ENCODE data around the gene FAM199X.
A peak's percentile ranks its signal among the peaks of the same experiment; 100 is the strongest.

FAM199X gene

DNA sequence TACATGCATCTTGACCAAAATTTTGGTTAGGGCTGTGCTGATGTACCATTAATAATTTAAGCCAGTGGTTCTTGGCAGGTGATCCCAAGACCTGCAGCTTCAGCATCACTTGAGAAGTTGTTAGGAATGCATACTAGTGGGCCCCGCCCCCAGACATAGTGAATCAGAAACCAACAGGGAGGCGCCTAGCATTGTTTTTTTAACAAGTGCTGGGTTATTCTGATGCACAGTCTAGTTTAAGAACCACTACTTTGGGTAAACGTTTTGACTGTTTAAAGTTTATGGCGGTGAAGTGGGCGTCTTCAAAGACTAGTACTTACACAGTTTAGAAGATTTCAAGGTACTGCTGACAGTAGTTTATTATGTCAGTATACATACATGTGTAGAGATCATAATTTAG lies 23.6 kb downstream of the FAM199X start:
- no peak overlapping the region for H3K4ac ChIP-seq (ENCODE audit: low read length)
- no peak overlapping the region for H2AK5ac ChIP-seq (ENCODE audit: low read depth, low read length)
- WGBS, 2 donors (ENCODE audit: extremely low coverage in 2 of 2, insufficient read length in 2 of 2, insufficient replicate concordance in 1 of 2), result no CpG with 5 or more reads among the region's 5 CpGs

DNA sequence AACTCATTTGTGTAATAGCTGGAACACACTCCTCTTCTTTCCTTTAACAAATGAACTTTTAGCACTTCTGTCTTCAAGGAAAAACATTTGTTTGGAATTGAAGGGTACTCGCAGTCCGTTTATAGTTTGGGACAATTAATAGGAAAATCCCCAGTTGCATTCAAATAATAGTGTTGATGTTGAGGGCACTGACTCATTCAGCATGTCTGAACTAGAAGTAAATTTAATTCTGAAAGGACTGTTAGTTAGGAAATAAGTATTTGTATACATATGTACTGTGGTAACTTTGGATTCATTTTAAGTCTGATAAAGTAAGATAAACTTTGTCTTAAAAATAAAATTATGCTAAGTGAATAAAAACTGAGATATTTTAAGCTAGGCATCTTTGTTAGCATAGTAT lies 27.2 kb downstream of the FAM199X start:
- H2BK12ac ChIP-seq (ENCODE audit: low read length), result no peak overlapping the region
- no peak overlapping the region for H3K14ac ChIP-seq (ENCODE audit: low read length)
- DNase-seq (ENCODE audit: low spot score), result no peak
- H2AFZ ChIP-seq (ENCODE audit: low read length), result no peak overlapping the region
- H3K23ac ChIP-seq (ENCODE audit: low read depth, low read length, poor library complexity), result no peak overlapping the region
- H3K4me3 ChIP-seq (ENCODE audit: low read length in 2 of 2), result no peak overlapping the region
- peaks cover 0 to 41% of the 10 kb centered on the region in 2 donors for H3K36me3 ChIP-seq (replicated peaks in 1 of 2; ENCODE audit: control insufficient read depth in 2 of 2, insufficient read depth in 2 of 2, low read length in 2 of 2)
- H3K79me1 ChIP-seq (ENCODE audit: low read depth, low read length), result no peaks in the 10 kb centered on the region
- no peak overlapping the region for H2BK120ac ChIP-seq (ENCODE audit: low read depth, low read length)
- no peaks in the 10 kb centered on the region for H3K9me3 ChIP-seq (replicated peaks in 1 of 2; ENCODE audit: control insufficient read depth in 2 of 2, insufficient read depth in 1 of 2, low read depth in 1 of 2, low read length in 2 of 2)
- no CpG with 5 or more reads among the region's 2 CpGs for WGBS, 2 donors (ENCODE audit: extremely low coverage in 2 of 2, insufficient read length in 2 of 2, insufficient replicate concordance in 1 of 2)
- H2AK5ac ChIP-seq (ENCODE audit: low read depth, low read length), result no peak overlapping the region
- no peak overlapping the region for H2BK5ac ChIP-seq (ENCODE audit: low read length)
- no peak overlapping the region for H3K4me2 ChIP-seq (ENCODE audit: insufficient read depth, low read length, poor library complexity, severe bottlenecking)
- H4K8ac ChIP-seq (ENCODE audit: low read depth, low read length), result no peak overlapping the region
- no peak overlapping the region for H3K18ac ChIP-seq (ENCODE audit: low read length)
- no peak overlapping the region for H4K91ac ChIP-seq (ENCODE audit: low read depth, low read length, poor library complexity)
- H3K27me3 ChIP-seq (ENCODE audit: control insufficient read depth in 3 of 3, insufficient read depth in 3 of 3, low read depth in 1 of 3, low read length in 3 of 3), result no peaks in the 10 kb centered on the region
- no peak overlapping the region for H3K27ac ChIP-seq (replicated peaks; ENCODE audit: low read length)
- no peak overlapping the region for H2BK15ac ChIP-seq (ENCODE audit: low read length)
- no peaks in the 10 kb centered on the region for H3K4me1 ChIP-seq (ENCODE audit: control insufficient read depth in 2 of 2, insufficient read depth in 1 of 2, low read depth in 1 of 2, low read length in 2 of 2)
- H3K4ac ChIP-seq (ENCODE audit: low read length), result no peak overlapping the region
- no peak overlapping the region for H3K9ac ChIP-seq (ENCODE audit: low read depth, low read length, poor library complexity)

More for the DNA sequence above, 23.6 kb downstream of the FAM199X start:
- Histone ChIP-seq H4K8ac (ENCODE audit: low read depth, low read length) (no peak overlapping the region), H3K79me1 (ENCODE audit: low read depth, low read length) (no peaks in the 10 kb centered on the region), H3K9me3 (replicated peaks in 1 of 2; ENCODE audit: control insufficient read depth in 2 of 2, insufficient read depth in 1 of 2, low read depth in 1 of 2, low read length in 2 of 2) (no peaks in the 10 kb centered on the region), H3K4me1 (ENCODE audit: control insufficient read depth in 2 of 2, insufficient read depth in 1 of 2, low read depth in 1 of 2, low read length in 2 of 2) (no peaks in the 10 kb centered on the region), H2BK120ac (ENCODE audit: low read depth, low read length) (no peak overlapping the region), H2BK15ac (ENCODE audit: low read length) (no peak overlapping the region), H2BK12ac (ENCODE audit: low read length) (no peak overlapping the region), H3K4me3 (ENCODE audit: low read length in 2 of 2) (no peak overlapping the region), H3K27me3 (ENCODE audit: control insufficient read depth in 3 of 3, insufficient read depth in 3 of 3, low read depth in 1 of 3, low read length in 3 of 3) (no peaks in the 10 kb centered on the region), H3K27ac (replicated peaks; ENCODE audit: low read length) (no peak overlapping the region), H2BK5ac (ENCODE audit: low read length) (no peak overlapping the region), H3K18ac (ENCODE audit: low read length) (no peak overlapping the region), H3K4me2 (ENCODE audit: insufficient read depth, low read length, poor library complexity, severe bottlenecking) (no peak overlapping the region), H3K36me3 (replicated peaks in 1 of 2; ENCODE audit: control insufficient read depth in 2 of 2, insufficient read depth in 2 of 2, low read length in 2 of 2) (peaks cover 4 to 61% of the 10 kb centered on the region in 2 donors), H2AFZ (ENCODE audit: low read length) (no peak overlapping the region), H4K91ac (ENCODE audit: low read depth, low read length, poor library complexity) (no peak overlapping the region), H3K9ac (ENCODE audit: low read depth, low read length, poor library complexity) (no peak overlapping the region), H3K14ac (ENCODE audit: low read length) (no peak overlapping the region), H3K23ac (ENCODE audit: low read depth, low read length, poor library complexity) (no peak overlapping the region)
- no peak for DNase-seq (ENCODE audit: low spot score)

DNA sequence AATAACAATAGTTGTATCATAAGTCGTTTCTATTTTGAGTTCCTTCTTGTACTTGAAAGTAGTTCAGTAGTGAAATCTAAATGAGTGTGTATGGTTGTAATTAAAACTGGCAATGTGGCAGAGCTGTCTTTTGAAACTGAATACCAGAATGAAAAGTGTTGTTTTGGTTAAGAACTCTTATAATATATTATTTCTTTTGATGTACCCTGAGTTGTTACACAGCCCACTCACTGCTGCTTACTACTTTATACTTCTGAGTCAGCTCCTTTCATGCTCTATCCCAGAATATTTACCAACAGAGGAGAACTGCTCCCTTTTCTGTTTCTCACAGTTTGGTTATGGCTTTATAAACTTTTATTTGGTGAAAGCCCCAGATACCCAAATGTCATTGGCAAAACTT lies 28.8 kb downstream of the FAM199X start:
- no CpG with 5 or more reads among the region's 1 CpG for WGBS, 2 donors (ENCODE audit: extremely low coverage in 2 of 2, insufficient read length in 2 of 2, insufficient replicate concordance in 1 of 2)
- Histone ChIP-seq H3K4me3 (ENCODE audit: low read length in 2 of 2) (no peak overlapping the region), H2BK120ac (ENCODE audit: low read depth, low read length) (no peak overlapping the region), H4K8ac (ENCODE audit: low read depth, low read length) (no peak overlapping the region), H3K23ac (ENCODE audit: low read depth, low read length, poor library complexity) (no peak overlapping the region), H3K27ac (replicated peaks; ENCODE audit: low read length) (no peak overlapping the region), H3K9ac (ENCODE audit: low read depth, low read length, poor library complexity) (no peak overlapping the region), H4K91ac (ENCODE audit: low read depth, low read length, poor library complexity) (no peak overlapping the region), H3K9me3 (replicated peaks in 1 of 2; ENCODE audit: control insufficient read depth in 2 of 2, insufficient read depth in 1 of 2, low read depth in 1 of 2, low read length in 2 of 2) (no peaks in the 10 kb centered on the region), H3K27me3 (ENCODE audit: control insufficient read depth in 3 of 3, insufficient read depth in 3 of 3, low read depth in 1 of 3, low read length in 3 of 3) (no peaks in the 10 kb centered on the region), H3K79me1 (ENCODE audit: low read depth, low read length) (no peaks in the 10 kb centered on the region), H2AFZ (ENCODE audit: low read length) (no peak overlapping the region), H3K4me2 (ENCODE audit: insufficient read depth, low read length, poor library complexity, severe bottlenecking) (no peak overlapping the region), H3K4ac (ENCODE audit: low read length) (no peak overlapping the region), H3K14ac (ENCODE audit: low read length) (no peak overlapping the region), H3K4me1 (ENCODE audit: control insufficient read depth in 2 of 2, insufficient read depth in 1 of 2, low read depth in 1 of 2, low read length in 2 of 2) (no peaks in the 10 kb centered on the region), H3K18ac (ENCODE audit: low read length) (no peak overlapping the region), H2AK5ac (ENCODE audit: low read depth, low read length) (no peak overlapping the region), H2BK15ac (ENCODE audit: low read length) (no peak overlapping the region), H2BK5ac (ENCODE audit: low read length) (no peak overlapping the region), H2BK12ac (ENCODE audit: low read length) (no peak overlapping the region), H3K36me3 (replicated peaks in 1 of 2; ENCODE audit: control insufficient read depth in 2 of 2, insufficient read depth in 2 of 2, low read length in 2 of 2) (peaks cover 0 to 27% of the 10 kb centered on the region in 2 donors)
- DNase-seq (ENCODE audit: low spot score), result no peak

DNA sequence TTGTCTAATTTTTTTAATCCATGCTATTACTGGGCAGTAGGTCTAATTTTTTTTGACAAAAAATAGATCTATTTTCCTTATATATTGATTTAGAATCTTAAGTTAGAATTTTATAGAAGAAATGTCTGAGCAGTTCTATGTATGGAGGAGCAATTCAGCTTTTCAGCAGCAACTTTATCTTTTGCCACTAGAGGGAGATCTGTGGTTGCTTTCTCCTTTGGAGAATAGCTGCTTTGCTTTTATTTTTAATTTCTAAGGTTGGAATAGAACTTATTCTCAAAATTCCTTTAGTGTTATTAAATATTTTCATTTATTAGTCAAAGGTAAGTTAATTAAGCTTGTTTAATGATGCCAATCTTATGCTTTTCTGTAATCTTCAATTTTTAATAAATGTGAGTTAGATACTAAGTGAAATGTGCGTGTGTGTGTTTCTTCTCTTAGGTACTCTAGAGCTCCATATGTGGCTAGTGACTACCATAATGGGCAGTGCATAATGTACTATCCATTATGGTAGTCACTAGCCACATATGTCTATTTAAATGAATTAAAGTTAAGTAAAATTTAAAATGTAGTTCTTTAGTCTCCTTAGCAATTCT lies 29.3 kb downstream of the FAM199X start:
- Histone ChIP-seq H3K18ac (ENCODE audit: low read length) (no peak overlapping the region), H2BK5ac (ENCODE audit: low read length) (no peak overlapping the region), H3K4me1 (ENCODE audit: control insufficient read depth in 2 of 2, insufficient read depth in 1 of 2, low read depth in 1 of 2, low read length in 2 of 2) (no peaks in the 10 kb centered on the region), H3K36me3 (replicated peaks in 1 of 2; ENCODE audit: control insufficient read depth in 2 of 2, insufficient read depth in 2 of 2, low read length in 2 of 2) (peaks cover 0 to 23% of the 10 kb centered on the region in 2 donors), H2BK12ac (ENCODE audit: low read length) (no peak overlapping the region), H3K23ac (ENCODE audit: low read depth, low read length, poor library complexity) (no peak overlapping the region), H4K91ac (ENCODE audit: low read depth, low read length, poor library complexity) (no peak overlapping the region), H3K79me1 (ENCODE audit: low read depth, low read length) (no peaks in the 10 kb centered on the region), H3K4me2 (ENCODE audit: insufficient read depth, low read length, poor library complexity, severe bottlenecking) (no peak overlapping the region), H3K9me3 (replicated peaks in 1 of 2; ENCODE audit: control insufficient read depth in 2 of 2, insufficient read depth in 1 of 2, low read depth in 1 of 2, low read length in 2 of 2) (no peaks in the 10 kb centered on the region), H3K4ac (ENCODE audit: low read length) (no peak overlapping the region), H3K9ac (ENCODE audit: low read depth, low read length, poor library complexity) (no peak overlapping the region), H3K27ac (replicated peaks; ENCODE audit: low read length) (no peak overlapping the region), H2AK5ac (ENCODE audit: low read depth, low read length) (no peak overlapping the region), H2AFZ (ENCODE audit: low read length) (no peak overlapping the region), H3K14ac (ENCODE audit: low read length) (no peak overlapping the region), H2BK120ac (ENCODE audit: low read depth, low read length) (no peak overlapping the region), H2BK15ac (ENCODE audit: low read length) (no peak overlapping the region), H4K8ac (ENCODE audit: low read depth, low read length) (no peak overlapping the region), H3K4me3 (ENCODE audit: low read length in 2 of 2) (no peak overlapping the region), H3K27me3 (ENCODE audit: control insufficient read depth in 3 of 3, insufficient read depth in 3 of 3, low read depth in 1 of 3, low read length in 3 of 3) (no peaks in the 10 kb centered on the region)
- no CpG with 5 or more reads among the region's 1 CpG for WGBS, 2 donors (ENCODE audit: extremely low coverage in 2 of 2, insufficient read length in 2 of 2, insufficient replicate concordance in 1 of 2)
- peak; percentile 5 for DNase-seq (ENCODE audit: low spot score)

All from neuronal stem cell (in vitro differentiated cells).